Midbrain (tissue), 1 donor: ENCODE measurements around the gene MXD1.
A peak's percentile ranks its signal among the peaks of the same experiment; 100 is the strongest.

Experiments used
- DNase-seq: peaks from one replicate; lab custom pipeline; 2025; lab: John Stamatoyannopoulos, UW

The MXD1 gene

DNA sequence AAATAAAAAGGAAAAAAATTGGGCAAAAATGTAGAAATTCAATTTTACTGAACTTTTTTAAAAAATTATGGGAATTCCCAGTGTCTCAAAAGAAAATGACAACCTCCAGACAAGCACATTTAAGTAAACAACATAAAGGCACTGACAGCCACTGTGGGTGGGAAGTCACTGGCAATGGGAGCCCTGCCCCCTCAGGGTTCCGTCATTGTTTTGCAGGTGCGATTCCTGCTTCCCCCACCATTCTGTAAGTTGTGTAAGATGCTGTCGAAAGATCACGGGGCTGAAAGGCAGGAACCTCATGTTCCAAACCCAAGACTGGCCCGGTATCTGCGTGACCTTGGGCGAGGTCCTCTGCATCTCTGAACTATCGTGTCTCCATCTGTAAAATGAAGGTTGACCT lies 62.3 kb downstream of the MXD1 start:
- DNase-seq, result no peak

DNA sequence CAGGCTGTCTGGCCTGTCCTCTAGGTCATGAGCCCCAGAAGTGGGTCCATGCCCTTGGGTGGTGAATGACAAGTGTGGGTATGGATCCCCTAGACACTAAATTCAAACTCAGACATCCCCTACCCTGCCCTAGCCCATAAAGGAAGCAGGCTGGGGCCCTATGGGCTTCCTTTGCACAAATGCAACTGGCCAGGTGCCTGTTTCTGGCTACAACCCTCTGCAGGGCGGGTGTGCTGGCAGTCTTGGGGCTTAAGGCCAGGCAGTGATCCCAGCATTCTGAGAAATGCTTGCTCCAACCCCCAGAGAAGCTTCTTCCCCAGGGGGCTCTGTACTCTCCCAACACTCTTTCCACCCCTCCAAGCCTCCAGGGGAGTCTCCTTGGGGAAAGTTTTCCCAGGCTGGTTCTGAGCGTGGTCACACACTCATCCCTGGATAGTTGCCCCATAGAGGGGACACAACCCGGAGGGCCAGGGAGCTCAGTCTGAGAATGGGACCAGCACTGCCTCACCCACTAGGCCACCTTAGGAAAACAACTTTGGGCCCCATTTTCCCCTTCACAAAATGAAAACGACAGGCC lies 63.1 kb downstream of the MXD1 start:
- DNase-seq, result no peak

DNA sequence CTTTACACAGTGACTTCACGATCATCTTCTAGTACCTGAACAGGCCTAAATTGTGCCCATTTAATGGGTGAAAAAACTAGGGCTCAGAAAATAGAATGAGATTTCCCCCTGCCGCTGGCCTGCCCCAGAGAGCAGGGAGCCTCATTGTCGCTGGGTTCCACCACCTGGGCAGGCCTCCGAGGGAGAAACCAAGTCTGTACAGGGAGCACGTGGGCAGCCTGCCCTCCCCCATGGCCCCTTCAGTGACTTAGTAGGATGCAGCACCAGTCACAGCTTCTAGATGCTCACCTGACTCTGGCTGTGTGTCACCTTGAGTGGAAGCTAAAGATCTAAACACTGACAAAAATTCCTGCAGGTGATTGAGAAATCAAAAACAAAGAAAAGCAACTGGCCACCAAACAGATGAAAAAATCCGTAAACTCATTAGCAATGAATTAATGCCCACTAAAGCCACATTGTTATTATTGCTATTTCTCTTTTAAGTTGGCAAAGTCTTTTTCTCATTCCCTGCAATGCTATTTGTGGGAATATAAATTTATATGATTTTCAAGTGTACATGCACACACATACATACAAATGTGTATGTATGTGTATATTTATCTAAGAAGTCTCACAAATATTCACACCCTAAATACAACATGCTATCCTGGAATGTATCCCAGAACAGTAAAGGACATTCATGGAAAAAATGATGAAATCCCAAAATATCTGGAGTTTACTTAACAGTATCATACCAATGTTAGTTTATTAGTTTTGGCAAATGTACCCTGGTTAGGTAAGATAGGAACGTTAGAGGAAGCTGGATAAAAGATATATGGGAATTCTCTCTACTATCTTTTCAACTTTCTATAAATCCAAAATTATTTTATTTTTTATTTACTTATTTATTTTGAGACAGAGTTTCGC lies 65.2 kb downstream of the MXD1 start:
- no peak for DNase-seq

DNA sequence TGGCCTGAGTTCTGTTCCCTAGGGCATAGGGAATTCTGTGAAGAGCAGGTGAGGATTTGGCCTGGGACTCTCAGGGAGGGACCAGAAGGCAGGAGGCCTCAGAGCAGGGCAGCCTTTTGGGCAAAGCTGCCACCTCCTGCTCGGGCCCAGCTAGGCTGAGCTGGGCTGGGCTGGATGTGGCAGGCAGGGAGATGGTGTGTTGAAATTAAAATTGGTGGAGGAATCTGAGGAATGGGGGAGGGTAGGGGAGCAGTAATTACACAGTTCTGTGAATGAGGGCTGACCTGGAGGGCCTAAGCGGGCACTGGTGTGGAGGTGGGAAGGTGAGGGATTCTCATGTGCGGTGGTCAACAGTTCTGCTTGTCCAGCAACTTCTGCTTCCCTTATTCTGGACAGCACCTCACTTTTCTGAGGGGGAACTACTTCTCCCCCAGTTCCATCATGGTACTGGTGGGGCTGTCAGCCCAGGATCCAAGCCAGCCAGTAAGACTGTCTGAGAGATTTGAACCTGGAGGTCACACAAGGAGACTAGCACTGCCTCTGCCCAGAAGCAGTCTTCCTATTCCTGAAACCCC lies 68.6 kb downstream of the MXD1 start:
- no peak for DNase-seq

- no peak for DNase-seq
These were observed 70.3 kb downstream of the MXD1 start for GRCh38 chr2:69985216-69985615.

GRCh38 chr2:69985688-69986087 lies 70.8 kb downstream of the MXD1 start:
- peak; percentile 9 for DNase-seq

DNA sequence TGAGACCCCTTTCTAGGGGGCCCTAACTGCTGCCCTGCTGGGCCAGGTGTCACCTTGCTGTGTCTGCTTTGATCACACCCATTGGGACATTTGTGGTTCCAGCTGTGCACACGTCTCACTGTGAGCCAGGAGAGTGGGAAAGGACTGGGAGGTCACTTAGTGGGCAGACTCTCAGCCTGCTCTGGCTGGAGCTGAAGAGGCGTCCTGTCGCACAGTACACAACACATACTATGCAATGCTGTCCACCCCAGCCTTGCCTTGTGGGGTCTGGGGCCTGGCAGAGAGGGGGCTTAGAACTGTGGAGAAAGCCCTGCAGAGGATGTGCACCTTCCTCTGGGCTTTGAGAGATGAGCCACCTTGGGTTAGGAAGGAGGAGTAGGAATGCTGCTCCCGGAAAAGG lies 71.8 kb downstream of the MXD1 start:
- no peak for DNase-seq

GRCh38 chr2:69988086-69988635 lies 73.3 kb downstream of the MXD1 start:
- no peak for DNase-seq

- DNase-seq, result no peak
These were observed 74.1 kb downstream of the MXD1 start for GRCh38 chr2:69989009-69989408.

DNA sequence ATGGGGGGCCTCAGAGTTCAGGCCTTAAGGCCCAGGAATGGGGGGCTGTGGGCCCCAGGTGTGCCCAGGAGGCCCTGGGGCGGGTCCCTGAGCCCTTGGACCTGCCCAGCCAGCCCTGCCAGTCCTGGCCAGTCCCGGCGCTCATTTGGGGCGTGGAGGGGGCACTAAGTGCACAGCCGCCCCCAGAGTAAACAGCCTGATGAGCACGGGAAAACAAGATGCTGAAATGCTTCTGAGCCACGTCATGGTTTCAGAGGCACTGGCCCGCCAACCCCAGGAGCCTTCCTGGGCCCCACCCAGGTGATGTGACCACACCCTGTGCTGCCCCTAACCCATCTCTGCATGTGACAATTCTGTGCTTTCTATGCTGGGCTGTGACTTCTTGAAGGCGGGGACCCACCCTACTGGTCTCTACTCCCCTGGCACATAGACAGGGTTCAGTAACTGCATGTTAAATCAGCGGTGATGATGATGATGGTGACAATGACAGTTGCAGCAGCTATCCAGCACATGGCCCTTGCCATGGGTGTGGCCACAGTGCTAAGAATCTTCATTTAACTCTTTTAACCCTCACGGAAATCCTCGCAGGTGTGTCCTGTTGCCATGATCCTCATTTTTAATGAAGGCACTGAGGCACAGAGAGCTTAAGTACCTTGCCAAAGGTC lies 74.7 kb downstream of the MXD1 start:
- DNase-seq, result no peak
